Stimulated activated CD8-positive, alpha-beta memory T cell treated with anti-CD3 and anti-CD28 coated beads, Interleukin-4, amount 100 ng/mL, for 4 hours (primary cell): ENCODE data around the gene VASH2.
"Not testable (repeated sequence)": the region's sequence is repeated elsewhere in the genome, so short reads cannot be mapped to it uniquely, and the experiment has no call there.

Experiments
- DNase-seq, 2 donors: peaks; one replicate each; pipeline ENCODE4 v3.0.0-alpha.2; 2020; ENCODE audit warnings: low read depth in 2 of 2, low spot score in 1 of 2

VASH2 gene

GRCh38 chr1:212979340-212980122 is 29.2 kb downstream of the VASH2 start:
- no peak for DNase-seq

- no peak for DNase-seq
Observed at GRCh38 chr1:212980123-212980785, 29.9 kb downstream of the VASH2 start.

- no peak for DNase-seq
Observed at GRCh38 chr1:212981025-212981495, 30.7 kb downstream of the VASH2 start.

GRCh38 chr1:212981571-212982328 is 31.4 kb downstream of the VASH2 start:
- no peak for DNase-seq

- DNase-seq: no peak
Observed at GRCh38 chr1:212982430-212983152, 32.2 kb downstream of the VASH2 start.

- no peak for DNase-seq
Observed at GRCh38 chr1:212983482-212983881, 33.1 kb downstream of the VASH2 start.

GRCh38 chr1:212984522-212985291 is 34.4 kb downstream of the VASH2 start:
- DNase-seq: no peak

GRCh38 chr1:212986551-212986950 is 36.2 kb downstream of the VASH2 start:
- no peak for DNase-seq

- DNase-seq: no peak
Observed at GRCh38 chr1:212987702-212988322, 37.5 kb downstream of the VASH2 start.

GRCh38 chr1:212990276-212990675 is 39.9 kb downstream of the VASH2 start:
- DNase-seq: no peak

GRCh38 chr1:212993960-212994359 is 43.6 kb downstream of the VASH2 start:
- DNase-seq: not testable (repeated sequence)

GRCh38 chr1:212994926-212995325 is 44.6 kb downstream of the VASH2 start:
- DNase-seq: no peak

GRCh38 chr1:213003256-213003655 is 52.9 kb downstream of the VASH2 start:
- no peak for DNase-seq

- no peak for DNase-seq
Observed at GRCh38 chr1:213008564-213008963, 58.2 kb downstream of the VASH2 start.

- DNase-seq: no peak
Observed at GRCh38 chr1:213014642-213015041, 64.3 kb downstream of the VASH2 start.

- DNase-seq: peak; percentile 83 to 92
Observed at GRCh38 chr1:213015099-213016050, 65.0 kb downstream of the VASH2 start, which contains the start of gene ANGEL2. TSS of gene ANGEL2 (minus strand) at chr1:213015867. CDS start at chr1:213015671, 196 bp downstream.

GRCh38 chr1:213017447-213018273 is 67.3 kb downstream of the VASH2 start:
- no peak for DNase-seq

GRCh38 chr1:213019450-213019849 is 69.1 kb downstream of the VASH2 start:
- DNase-seq: no peak
